ENCODE measurements around the gene PCBP2.
A peak's percentile ranks its signal among the peaks of the same experiment; 100 is the strongest.

The PCBP2 gene

GRCh38 chr12:53513712-53514410, 62.0 kb downstream of the PCBP2 start:
- no peak for DNase-seq

GRCh38 chr12:53514628-53515290, 62.9 kb downstream of the PCBP2 start:
- DNase-seq = no peak

DNA sequence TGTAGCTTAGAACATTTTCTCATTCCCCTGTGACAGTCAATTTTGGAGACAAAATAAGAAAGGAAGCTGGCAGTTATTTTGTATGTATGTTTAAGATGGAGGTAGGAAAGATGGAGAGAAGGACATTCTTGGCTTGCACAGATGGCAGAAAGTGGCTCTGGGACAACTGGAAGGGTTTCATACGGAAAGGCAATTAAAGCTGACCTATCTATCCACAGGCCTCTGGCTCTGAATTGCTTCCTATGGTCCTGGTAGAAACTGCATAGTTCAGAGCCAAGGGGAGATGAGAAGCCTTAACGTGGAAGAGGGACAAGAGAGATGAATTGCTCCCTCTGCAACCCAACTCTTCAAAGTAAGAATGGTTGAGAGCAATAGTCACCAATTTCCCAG, 63.4 kb downstream of the PCBP2 start:
- no peak for DNase-seq

GRCh38 chr12:53516758-53517455, 65.0 kb downstream of the PCBP2 start:
- no peak for DNase-seq

DNA sequence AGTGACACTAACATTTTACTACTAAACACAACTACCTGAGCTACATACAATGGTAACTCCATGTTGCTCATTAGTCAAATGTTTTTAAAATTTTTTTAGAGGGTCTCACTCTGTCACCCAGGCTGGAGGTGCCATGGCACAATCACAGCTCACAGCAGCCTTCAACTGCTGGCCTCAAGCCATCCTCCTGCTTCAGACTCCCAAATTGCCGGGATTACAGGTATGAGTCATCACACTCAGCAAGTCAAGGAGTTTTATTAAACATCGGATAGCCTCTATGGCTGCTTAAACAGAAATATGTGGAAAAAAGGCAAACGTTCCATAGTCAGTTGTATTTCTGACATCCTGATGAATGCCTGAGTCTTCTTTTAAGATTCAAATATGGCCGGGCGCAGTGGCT, 66.5 kb downstream of the PCBP2 start:
- DNase-seq = no peak

- DNase-seq = no peak
Measured at GRCh38 chr12:53523131-53523530, 71.2 kb downstream of the PCBP2 start.

GRCh38 chr12:53524476-53524875, 72.6 kb downstream of the PCBP2 start:
- DNase-seq = no peak

- peak; percentile 69 for DNase-seq
Measured at GRCh38 chr12:53530061-53530460, 78.2 kb downstream of the PCBP2 start.
